Glomerular endothelial cell (primary cell): ENCODE results near the gene DRD1. TPM values are rescaled to one million over a fixed set of nuclear protein-coding genes. Genes with fewer than 3 reads are reported as not detected.
"Not testable (repeated sequence)": the region's sequence is repeated elsewhere in the genome, so short reads cannot be mapped to it uniquely, and the experiment has no call there.

ENCODE experiments used
- DNase-seq: peaks from one replicate; pipeline ENCODE4 v3.0.0-alpha.2; 2011; ENCODE audit warnings: low read depth, low spot score; ENCODE audit errors: extremely low read depth
- total RNA-seq: library from RNA; depleted of rRNA; stranded (reverse); fragments of >200 nt; gene quantifications from 2 replicates; pipeline ENCODE4 v1.2.3, GENCODE V29; 2015

The DRD1 gene
- total RNA-seq, 1 donor from 2014 or later: not detected

GRCh38 chr5:175468892-175469291, 24.9 kb upstream of the DRD1 start:
- DNase-seq: no peak

- DNase-seq: no peak
Measured at GRCh38 chr5:175467983-175468690, 24.2 kb upstream of the DRD1 start.

GRCh38 chr5:175466700-175467318, 22.8 kb upstream of the DRD1 start:
- no peak for DNase-seq

GRCh38 chr5:175465282-175465681, 21.3 kb upstream of the DRD1 start:
- DNase-seq: no peak

GRCh38 chr5:175464942-175465233, 20.9 kb upstream of the DRD1 start:
- DNase-seq: no peak

- no peak for DNase-seq
Measured at GRCh38 chr5:175464074-175464941, 20.3 kb upstream of the DRD1 start.

GRCh38 chr5:175463641-175464040, 19.7 kb upstream of the DRD1 start:
- DNase-seq: no peak

GRCh38 chr5:175461370-175461769, 17.4 kb upstream of the DRD1 start:
- no peak for DNase-seq

- no peak for DNase-seq
Measured at GRCh38 chr5:175460552-175460951, 16.6 kb upstream of the DRD1 start.

GRCh38 chr5:175460126-175460525, 16.1 kb upstream of the DRD1 start:
- no peak for DNase-seq

- no peak for DNase-seq
Measured at GRCh38 chr5:175457466-175457865, 13.5 kb upstream of the DRD1 start.

GRCh38 chr5:175456105-175456742, 12.2 kb upstream of the DRD1 start:
- no peak for DNase-seq

- not testable (repeated sequence) for DNase-seq
Measured at GRCh38 chr5:175454338-175454737, 10.4 kb upstream of the DRD1 start.

GRCh38 chr5:175452166-175452565, 8.2 kb upstream of the DRD1 start:
- no peak for DNase-seq

GRCh38 chr5:175448276-175448675, 4.3 kb upstream of the DRD1 start:
- no peak for DNase-seq

GRCh38 chr5:175447571-175447970, 3.6 kb upstream of the DRD1 start:
- DNase-seq: no peak

- DNase-seq: not testable (repeated sequence)
Measured at GRCh38 chr5:175446378-175446777, 2.4 kb upstream of the DRD1 start.

GRCh38 chr5:175444905-175445456, 999 bp upstream of the DRD1 start:
- DNase-seq: no peak

- DNase-seq: no peak
Measured at GRCh38 chr5:175443514-175444059, 395 bp downstream of the DRD1 start.

GRCh38 chr5:175438234-175438857, 5.6 kb downstream of the DRD1 start:
- DNase-seq: no peak
